ENCODE measurements around the gene TRMT5. TPM values are rescaled to one million over a fixed set of nuclear protein-coding genes. Genes with fewer than 3 reads are reported as not detected.
A peak's percentile ranks its signal among the peaks of the same experiment; 100 is the strongest.

Gene TRMT5
- total RNA-seq, 1 donor from 2014 or later = 23.6 TPM

- Mint-ChIP-seq H3K9me3 (no peaks in the 10 kb centered on the region), H3K4me1 (peaks cover 9% of the 10 kb centered on the region), H3K36me3 (ENCODE audit: low read depth) (peaks cover 11% of the 10 kb centered on the region), H3K27ac (ENCODE audit: unreplicated experiment) (peak overlapping the region; percentile 29), H3K4me3 (no peak overlapping the region), H3K27me3 (ENCODE audit: low read depth) (no peaks in the 10 kb centered on the region)
- no peak for TF ChIP-seq CTCF (conservative IDR thresholded peaks at IDR 0.05)
- DNase-seq (ENCODE audit: low read depth, low spot score) = no peak
Measured at GRCh38 chr14:60972295-60972694, 8.6 kb downstream of the TRMT5 start.

- H3K27ac Mint-ChIP-seq (ENCODE audit: unreplicated experiment) = no peak overlapping the region
Measured at GRCh38 chr14:60971271-60971670, 9.6 kb downstream of the TRMT5 start.

GRCh38 chr14:60970146-60970545 lies 10.7 kb downstream of the TRMT5 start:
- no peaks in the 10 kb centered on the region for H3K27me3 Mint-ChIP-seq (ENCODE audit: low read depth)
- TF ChIP-seq CTCF (conservative IDR thresholded peaks at IDR 0.05) = no peak
- H3K4me3 Mint-ChIP-seq = no peak overlapping the region
- H3K27ac Mint-ChIP-seq (ENCODE audit: unreplicated experiment) = no peak overlapping the region
- H3K9me3 Mint-ChIP-seq = no peaks in the 10 kb centered on the region
- H3K4me1 Mint-ChIP-seq = peaks cover 3% of the 10 kb centered on the region
- peaks cover 11% of the 10 kb centered on the region for H3K36me3 Mint-ChIP-seq (ENCODE audit: low read depth)
- no peak for DNase-seq (ENCODE audit: low read depth, low spot score)

More at GRCh38 chr14:60971271-60971670, 9.6 kb downstream of the TRMT5 start:
- Mint-ChIP-seq H3K4me1 (peaks cover 9% of the 10 kb centered on the region), H3K27me3 (ENCODE audit: low read depth) (no peaks in the 10 kb centered on the region), H3K9me3 (no peaks in the 10 kb centered on the region), H3K4me3 (no peak overlapping the region), H3K36me3 (ENCODE audit: low read depth) (peaks cover 11% of the 10 kb centered on the region)
- no peak for TF ChIP-seq CTCF (conservative IDR thresholded peaks at IDR 0.05)
- DNase-seq (ENCODE audit: low read depth, low spot score) = no peak

GRCh38 chr14:60968671-60969070 lies 12.2 kb downstream of the TRMT5 start:
- Mint-ChIP-seq H3K4me1 (peaks cover 4% of the 10 kb centered on the region), H3K36me3 (ENCODE audit: low read depth) (peaks cover 7% of the 10 kb centered on the region), H3K4me3 (no peak overlapping the region), H3K9me3 (no peaks in the 10 kb centered on the region), H3K27me3 (ENCODE audit: low read depth) (no peaks in the 10 kb centered on the region), H3K27ac (ENCODE audit: unreplicated experiment) (no peak overlapping the region)
- no peak for DNase-seq (ENCODE audit: low read depth, low spot score)
- no peak for TF ChIP-seq CTCF (conservative IDR thresholded peaks at IDR 0.05)

GRCh38 chr14:60968099-60968498 lies 12.8 kb downstream of the TRMT5 start:
- Mint-ChIP-seq H3K36me3 (ENCODE audit: low read depth) (peaks cover 5% of the 10 kb centered on the region), H3K9me3 (no peaks in the 10 kb centered on the region), H3K27me3 (ENCODE audit: low read depth) (no peaks in the 10 kb centered on the region), H3K27ac (ENCODE audit: unreplicated experiment) (no peak overlapping the region), H3K4me1 (peaks cover 10% of the 10 kb centered on the region), H3K4me3 (no peak overlapping the region)
- no peak for DNase-seq (ENCODE audit: low read depth, low spot score)
- no peak for TF ChIP-seq CTCF (conservative IDR thresholded peaks at IDR 0.05)

GRCh38 chr14:60965402-60965801 lies 15.5 kb downstream of the TRMT5 start:
- H3K4me1 Mint-ChIP-seq = peaks cover 10% of the 10 kb centered on the region
- no peak for DNase-seq (ENCODE audit: low read depth, low spot score)
- H3K9me3 Mint-ChIP-seq = no peaks in the 10 kb centered on the region
- H3K27me3 Mint-ChIP-seq (ENCODE audit: low read depth) = no peaks in the 10 kb centered on the region
- H3K4me3 Mint-ChIP-seq = no peak overlapping the region
- H3K27ac Mint-ChIP-seq (ENCODE audit: unreplicated experiment) = no peak overlapping the region
- TF ChIP-seq CTCF (conservative IDR thresholded peaks at IDR 0.05) = no peak
- H3K36me3 Mint-ChIP-seq (ENCODE audit: low read depth) = peaks cover 7% of the 10 kb centered on the region

All from neural crest cell (in vitro differentiated cells).